Endothelial cell of umbilical vein (primary cell): ENCODE data around the gene BCL11A. TPM values are rescaled to one million over a fixed set of nuclear protein-coding genes. Genes with fewer than 3 reads are reported as not detected.

Source experiments
- BruUV-seq: library from RNA; stranded (reverse); fragments of 400-500 nt; replicated peaks from 2 replicates; lab custom pipeline; 2021; lab: Mats Ljungman, UMichigan
- CTCF ChIA-PET: fragments of 300-600, 350-600 bp; sonication (Branson Sonifier 250); formaldehyde crosslinking; loops from one replicate; lab custom pipeline; 2021; ENCODE audit warnings: antibody characterized with exemption, inconsistent platforms; lab: Charles Lee
- POLR2A ChIA-PET: fragments of 300-600, 350-600 bp; sonication (Branson Sonifier 250); formaldehyde crosslinking; loops from one replicate; lab custom pipeline; 2021; ENCODE audit warnings: antibody characterized with exemption, inconsistent platforms; lab: Charles Lee
- DNase-seq: peaks from one replicate; pipeline ENCODE4 v3.0.0-alpha.2; 2011; ENCODE audit warnings: low read depth, low spot score
- FAIRE-seq: peaks from 2 replicates; lab custom pipeline; 2011; peaks lifted over from hg19 to GRCh38; lab: Jason Lieb, UNC
- H2AFZ ChIP-seq: 2 replicates; pipeline ENCODE4 v1.6.0; 2012; ENCODE audit warnings: low read depth, low read length, control low read depth, inconsistent platforms
- H3K27ac ChIP-seq: 2 replicates; pipeline ENCODE4 v1.5.1; 2011; ENCODE audit warnings: low read depth, mild to moderate bottlenecking, control low read depth, low read length, moderate library complexity; ENCODE audit not compliant: insufficient read depth
- H3K27me3 ChIP-seq, 2 experiments: 2 replicates each; pipeline versions ENCODE4 v1.6.0 to v1.6.1; 2011; ENCODE audit warnings: low read length in 2 of 2, mixed read lengths in 1 of 2; ENCODE audit not compliant: control insufficient read depth in 2 of 2, insufficient read depth in 2 of 2
- H3K36me3 ChIP-seq, 2 experiments: 2 replicates in 1 of 2; 3 replicates in 1 of 2; pipeline ENCODE4 v1.5.1; 2011; ENCODE audit warnings: low read length in 2 of 2, mild to moderate bottlenecking in 1 of 2, moderate library complexity in 1 of 2; ENCODE audit not compliant: control insufficient read depth in 2 of 2, insufficient read depth in 2 of 2; ENCODE audit errors: extremely low read depth in 1 of 2
- H3K4me1 ChIP-seq: 3 replicates; pipeline ENCODE4 v1.5.1; 2011; ENCODE audit warnings: mild to moderate bottlenecking, low read length; ENCODE audit not compliant: control insufficient read depth, insufficient read depth; ENCODE audit errors: extremely low read depth
- H3K4me2 ChIP-seq: 2 replicates; pipeline ENCODE4 v1.6.1; 2011; ENCODE audit warnings: low read length, control low read depth, mixed read lengths; ENCODE audit not compliant: insufficient read depth
- H3K4me3 ChIP-seq, 3 experiments: fragments of 200-600 bp in 1 of 3; sonication (generic), shearing (Covaris generic) in 1 of 3; replicated peaks in 1 of 3; 2 replicates each; pipeline ENCODE4 v1.5.1; 2011 to 2016; ENCODE audit warnings: control low read depth in 3 of 3, low read length in 3 of 3, mild to moderate bottlenecking in 2 of 3, inconsistent platforms in 1 of 3, low read depth in 1 of 3, moderate library complexity in 1 of 3; ENCODE audit not compliant: insufficient read depth in 1 of 3
- H3K79me2 ChIP-seq: 2 replicates; pipeline ENCODE4 v1.6.0; 2012; ENCODE audit warnings: low read length, inconsistent platforms; ENCODE audit not compliant: control insufficient read depth, insufficient read depth
- H3K9ac ChIP-seq: replicated peaks from 2 replicates; pipeline ENCODE3; 2011; ENCODE audit warnings: low read length, control low read depth; ENCODE audit not compliant: insufficient read depth; ENCODE audit errors: extremely low read depth
- H3K9me1 ChIP-seq: replicated peaks from 3 replicates; pipeline ENCODE4 v1.6.0; 2011; ENCODE audit warnings: mild to moderate bottlenecking, low read length; ENCODE audit not compliant: control insufficient read depth, insufficient read depth; ENCODE audit errors: extremely low read depth
- H3K9me3 ChIP-seq: replicated peaks from 2 replicates; pipeline ENCODE4 v1.5.1; 2012; ENCODE audit warnings: low read length, inconsistent platforms; ENCODE audit not compliant: control insufficient read depth, insufficient read depth
- H4K20me1 ChIP-seq: replicated peaks from 2 replicates; pipeline ENCODE3; 2011; ENCODE audit warnings: mild to moderate bottlenecking, low read length; ENCODE audit not compliant: control insufficient read depth, insufficient read depth; ENCODE audit errors: extremely low read depth
- CTCF ChIP-seq, 2 donors: IDR thresholded peaks; 1 replicate in 1 of 2; 2 replicates in 1 of 2; pipeline ENCODE4 v1.5.1; 2011; ENCODE audit warnings: low read length in 2 of 2, mild to moderate bottlenecking in 2 of 2, moderate library complexity in 2 of 2, control low read depth in 1 of 2, inconsistent platforms in 1 of 2, low read depth in 1 of 2; ENCODE audit not compliant: insufficient read depth in 1 of 2; ENCODE audit errors: extremely low read depth in 1 of 2
- FOS ChIP-seq: IDR thresholded peaks from 2 replicates; pipeline ENCODE4 v1.6.1; 2011; ENCODE audit warnings: mild to moderate bottlenecking, low read length, moderate library complexity, borderline replicate concordance; ENCODE audit not compliant: insufficient read depth
- JUN ChIP-seq: IDR thresholded peaks from 2 replicates; pipeline ENCODE4 v1.6.1; 2011; ENCODE audit warnings: borderline replicate concordance, low read depth; ENCODE audit not compliant: insufficient read length, insufficient read depth
- MAX ChIP-seq: IDR thresholded peaks from 2 replicates; pipeline ENCODE4 v1.6.1; 2011; ENCODE audit not compliant: insufficient read depth, insufficient read length
- POLR2A ChIP-seq: IDR thresholded peaks from 2 replicates; pipeline ENCODE4 v1.6.1; 2012; ENCODE audit warnings: low read depth, mild to moderate bottlenecking, control low read depth, low read length
- POLR2AphosphoS5 ChIP-seq: IDR thresholded peaks from 2 replicates; pipeline ENCODE4 v1.6.1; 2012; ENCODE audit warnings: low read depth, mild to moderate bottlenecking, control low read depth, low read length, moderate library complexity; ENCODE audit not compliant: insufficient read depth
- dilution Hi-C: fragments of 300-500 bp; cut with MboI; formaldehyde crosslinking; loops from one replicate; pipeline ENCODE4 v1.15.0; 2019; ENCODE audit warnings: low sequenced_read_pairs; ENCODE audit not compliant: extremely low pct_ligation_motif_present
- intact Hi-C: fragments of 100-400 bp; cut with micrococcal nuclease; formaldehyde crosslinking; loops from one replicate; pipeline ENCODE4 v1.10.0; 2022
- polyA plus RNA-seq, 4 experiments: library from polyadenylated mRNA; depleted of rRNA in 3 of 4; stranded (reverse) in 3 of 4; unstranded in 1 of 4; fragments of >200 nt; gene quantifications; 2 replicates each; pipeline versions ENCODE4 v1.2.1 to v1.2.3, GENCODE V29; 2011 to 2012; ENCODE audit warnings: missing spikeins in 1 of 4
- total RNA-seq: library from RNA; stranded (reverse); gene quantifications from 2 replicates; pipeline ENCODE4 v1.2.3, GENCODE V29; 2021

Gene BCL11A
- total and polyA plus RNA-seq, 2 donors (not counting 3 experiments of a cell fraction or from before 2014, with no cell fraction given) = 0.12 to 0.88 TPM

DNA sequence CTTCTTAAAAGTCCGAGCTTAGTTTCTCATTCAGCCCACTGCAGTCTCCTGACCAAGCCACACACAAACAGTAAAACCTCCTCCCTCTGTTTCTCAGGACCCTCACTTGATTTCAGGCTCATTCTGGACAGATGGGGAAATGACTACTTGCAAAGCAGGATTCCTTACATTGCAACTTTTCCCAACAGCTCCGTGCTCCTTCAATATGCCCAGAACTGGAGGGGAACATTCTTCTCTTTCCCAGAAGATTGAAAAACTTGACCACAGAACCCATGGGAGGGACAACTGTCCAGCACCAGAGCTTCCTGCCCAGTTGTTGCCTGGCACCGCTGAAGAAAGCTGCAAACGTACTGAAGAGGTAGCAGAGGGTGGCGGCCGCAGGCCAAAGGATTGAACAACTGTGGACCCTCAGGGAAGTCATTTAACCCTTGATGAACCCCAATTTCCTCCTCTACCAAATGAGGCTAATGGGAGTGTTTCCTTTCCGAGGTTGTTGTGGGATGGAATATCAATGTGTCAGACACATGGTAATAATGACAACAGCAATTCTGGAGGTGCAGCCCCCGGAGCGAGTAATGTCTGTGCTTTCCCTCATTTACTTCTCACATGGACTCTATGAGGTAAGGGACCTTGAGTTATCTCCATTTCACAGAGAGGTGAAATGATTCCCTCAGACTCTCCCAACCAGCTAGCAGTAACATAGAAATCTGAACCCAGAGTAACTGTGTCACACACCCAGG is 25.0 kb downstream of the BCL11A start:
- Histone ChIP-seq H3K27me3 (no peaks in the 10 kb centered on the region), H3K4me2 (no peak overlapping the region), H4K20me1 (no peaks in the 10 kb centered on the region), H3K4me3 (no peak overlapping the region), H3K9ac (no peak overlapping the region), H3K79me2 (no peaks in the 10 kb centered on the region), H3K9me3 (no peaks in the 10 kb centered on the region), H2AFZ (no peak overlapping the region), H3K9me1 (no peaks in the 10 kb centered on the region), H3K27ac (no peak overlapping the region), H3K36me3 (no peaks in the 10 kb centered on the region), H3K4me1 (no peaks in the 10 kb centered on the region)
- dilution Hi-C loops = no loop called here
- ChIA-PET CTCF (no interaction called here), POLR2A (no interaction called here)
- no peak for DNase-seq
- no peak for TF ChIP-seq JUN
- no peak for TF ChIP-seq POLR2A
- TF ChIP-seq POLR2AphosphoS5 = no peak
- no peak for TF ChIP-seq CTCF (IDR thresholded peaks at IDR 0.05; ENCODE audit: extremely low read depth in 1 of 2, insufficient read depth in 1 of 2, low read depth in 1 of 2, low read length in 2 of 2)
- no peak for TF ChIP-seq MAX
- TF ChIP-seq FOS = no peak
- BruUV-seq = no TSS peak
- no peak for FAIRE-seq
- intact Hi-C loops = no loop called here
